LHCN-M2 (cell line): ENCODE measurements around the gene DDA1. TPM values are rescaled to one million over a fixed set of nuclear protein-coding genes. Genes with fewer than 3 reads are reported as not detected.

Experiments used
- DNase-seq: peaks from one replicate; pipeline ENCODE4 v3.0.0-alpha.2; 2012; ENCODE audit warnings: low read depth
- total RNA-seq: library from RNA; depleted of rRNA; stranded (reverse); fragments of >200 nt; gene quantifications from 2 replicates; pipeline ENCODE4 v1.2.3, GENCODE V29; 2014

DDA1 gene
- total RNA-seq, 1 experiment from 2014 or later = 55.9 TPM

DNA sequence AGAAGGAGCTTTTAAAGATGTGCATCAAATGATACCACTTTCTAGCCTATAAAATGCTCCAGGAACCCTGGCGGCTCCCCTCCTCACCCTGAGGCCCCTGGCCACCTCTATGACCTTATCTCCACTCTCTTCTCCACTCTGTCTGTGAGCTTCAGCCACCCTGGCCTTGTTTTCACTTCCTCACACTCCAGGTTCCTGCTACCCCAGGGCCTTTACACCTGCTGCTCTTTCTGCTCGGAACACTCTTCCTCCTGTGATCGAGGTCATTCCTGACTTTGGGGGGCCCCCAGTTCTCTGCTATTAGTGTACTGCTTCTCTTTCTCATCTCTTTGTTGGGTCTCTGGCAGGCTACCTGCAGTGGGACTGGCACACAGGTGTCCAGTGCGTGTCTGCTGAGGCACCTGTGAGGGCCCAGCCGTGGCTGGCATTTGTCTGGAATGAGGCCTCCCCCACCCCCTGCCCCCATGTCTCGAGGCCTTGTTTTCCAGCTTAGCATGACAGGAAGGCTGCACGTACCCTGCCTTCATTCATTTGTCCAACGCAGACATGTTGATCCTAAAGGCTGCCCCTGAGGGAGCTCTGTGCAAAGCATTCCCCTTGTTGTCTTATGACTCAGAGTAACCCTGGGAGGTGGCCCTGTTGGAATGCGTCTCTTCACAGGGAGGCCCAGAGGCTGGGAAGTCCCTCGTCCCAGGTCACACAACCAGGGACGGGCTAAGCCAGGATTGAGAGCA, 2.3 kb downstream of the DDA1 start:
- peak; percentile 40 for DNase-seq

DNA sequence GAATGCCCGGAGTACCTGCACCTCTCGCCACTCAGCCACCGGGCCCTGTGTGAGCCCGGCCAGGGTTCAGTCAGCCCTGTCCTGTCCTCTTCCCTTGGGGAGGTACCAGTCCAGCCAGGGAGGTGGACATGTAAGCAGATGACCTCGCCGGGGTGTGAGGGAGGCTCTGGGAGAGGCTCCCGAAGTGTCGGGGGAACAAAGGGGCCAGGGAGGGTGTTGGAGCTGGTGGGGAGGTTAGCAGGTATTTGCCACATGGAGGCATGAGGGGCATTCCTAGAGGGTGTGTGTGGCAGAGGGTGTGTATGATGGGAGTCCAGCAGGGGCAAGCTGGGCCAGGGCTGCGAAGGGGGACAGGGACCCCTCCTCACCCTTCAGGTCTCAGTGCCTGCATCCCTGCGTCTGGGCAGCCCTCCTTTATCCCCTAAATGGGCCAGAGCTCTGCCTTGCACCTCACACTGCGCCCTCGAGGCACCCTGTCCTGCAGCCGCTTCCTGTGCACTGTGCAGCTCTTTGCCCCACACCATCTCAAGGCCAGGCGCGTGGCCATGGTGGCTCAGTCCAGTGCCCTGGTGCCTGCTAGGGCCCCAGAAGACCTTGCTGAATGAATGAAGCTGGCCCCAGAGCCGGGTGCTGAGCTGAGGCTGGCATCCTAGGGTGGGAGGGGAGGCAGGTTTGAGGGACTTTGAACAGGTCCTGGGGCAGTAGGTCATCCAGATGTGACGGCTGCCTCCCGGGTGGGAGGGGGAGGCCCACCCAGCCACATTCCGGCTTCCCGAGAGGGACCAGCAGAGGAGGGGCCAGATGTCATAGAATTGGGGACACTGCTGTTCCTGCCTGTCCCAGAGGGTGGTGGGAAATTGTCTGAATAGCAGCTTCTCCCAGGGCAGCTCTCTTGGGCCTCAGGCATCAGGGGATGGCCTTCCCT, 3.1 kb downstream of the DDA1 start:
- no peak for DNase-seq

- no peak for DNase-seq
These were observed 4.7 kb downstream of the DDA1 start for GRCh38 chr19:17314007-17314593.

GRCh38 chr19:17318966-17319365, 9.6 kb downstream of the DDA1 start:
- no peak for DNase-seq

- DNase-seq = no peak
These were observed 10.3 kb downstream of the DDA1 start for GRCh38 chr19:17319473-17320238.

DNA sequence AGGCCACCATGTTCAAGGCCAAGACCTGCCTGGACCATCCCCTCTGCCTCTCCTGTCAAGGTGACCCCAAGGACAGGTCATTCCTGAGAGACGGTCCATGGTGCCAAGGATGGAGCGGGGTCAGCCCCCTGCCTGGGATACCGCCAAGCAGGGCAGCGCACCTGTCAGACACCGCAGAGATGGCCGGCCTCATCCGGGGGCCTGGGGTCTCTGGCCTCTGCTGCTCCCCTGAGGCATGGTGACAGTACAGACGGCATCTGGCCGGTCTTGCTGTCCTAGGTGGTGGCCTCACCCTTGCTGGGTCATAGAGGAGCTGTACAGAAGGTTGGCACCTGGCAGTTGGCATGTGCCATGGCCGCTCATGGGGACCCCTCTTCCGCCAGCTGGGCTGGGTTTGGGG, 11.1 kb downstream of the DDA1 start:
- DNase-seq = no peak

GRCh38 chr19:17321655-17322489, 12.5 kb downstream of the DDA1 start:
- DNase-seq = no peak

DNA sequence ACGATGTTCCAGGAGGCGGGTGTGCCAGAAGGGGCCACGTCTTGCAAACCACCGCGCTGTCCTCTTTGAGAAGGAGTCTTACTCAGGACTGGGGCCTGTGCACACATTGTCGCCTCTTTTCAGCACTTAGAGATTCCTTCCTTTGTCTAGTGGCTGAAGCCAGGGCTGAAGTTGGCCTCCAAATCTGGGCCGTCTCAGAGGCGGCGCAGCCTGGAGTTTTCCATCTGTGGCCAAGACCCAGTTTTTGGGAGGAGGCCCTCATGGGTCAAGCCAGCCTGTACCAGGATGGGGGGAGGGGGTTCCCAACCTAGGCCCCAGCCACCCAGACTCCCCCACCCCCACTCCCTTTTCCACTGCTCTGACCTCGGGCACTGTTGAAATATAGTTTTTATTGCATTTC, 13.5 kb downstream of the DDA1 start:
- no peak for DNase-seq

GRCh38 chr19:17323300-17323963, 14.1 kb downstream of the DDA1 start:
- no peak for DNase-seq

DNA sequence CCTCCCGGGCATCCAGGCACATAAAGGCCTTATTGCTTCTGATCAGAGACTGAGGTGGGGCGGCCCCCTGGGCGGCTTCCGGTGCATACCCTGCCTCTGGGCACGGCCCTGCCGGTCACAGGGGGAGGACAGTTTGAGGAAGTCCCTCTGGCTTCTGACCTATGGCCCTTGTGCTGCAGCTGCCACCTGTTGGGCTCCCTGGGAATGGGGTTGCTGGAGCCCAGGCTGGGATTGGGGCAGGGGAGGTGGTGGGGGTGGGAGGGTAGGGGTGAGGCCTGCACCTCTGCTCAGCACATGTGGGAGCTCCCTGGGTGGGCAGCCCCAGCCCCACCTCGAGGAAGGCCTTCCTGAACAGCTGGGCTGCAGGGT, 14.6 kb downstream of the DDA1 start:
- DNase-seq = no peak

DNA sequence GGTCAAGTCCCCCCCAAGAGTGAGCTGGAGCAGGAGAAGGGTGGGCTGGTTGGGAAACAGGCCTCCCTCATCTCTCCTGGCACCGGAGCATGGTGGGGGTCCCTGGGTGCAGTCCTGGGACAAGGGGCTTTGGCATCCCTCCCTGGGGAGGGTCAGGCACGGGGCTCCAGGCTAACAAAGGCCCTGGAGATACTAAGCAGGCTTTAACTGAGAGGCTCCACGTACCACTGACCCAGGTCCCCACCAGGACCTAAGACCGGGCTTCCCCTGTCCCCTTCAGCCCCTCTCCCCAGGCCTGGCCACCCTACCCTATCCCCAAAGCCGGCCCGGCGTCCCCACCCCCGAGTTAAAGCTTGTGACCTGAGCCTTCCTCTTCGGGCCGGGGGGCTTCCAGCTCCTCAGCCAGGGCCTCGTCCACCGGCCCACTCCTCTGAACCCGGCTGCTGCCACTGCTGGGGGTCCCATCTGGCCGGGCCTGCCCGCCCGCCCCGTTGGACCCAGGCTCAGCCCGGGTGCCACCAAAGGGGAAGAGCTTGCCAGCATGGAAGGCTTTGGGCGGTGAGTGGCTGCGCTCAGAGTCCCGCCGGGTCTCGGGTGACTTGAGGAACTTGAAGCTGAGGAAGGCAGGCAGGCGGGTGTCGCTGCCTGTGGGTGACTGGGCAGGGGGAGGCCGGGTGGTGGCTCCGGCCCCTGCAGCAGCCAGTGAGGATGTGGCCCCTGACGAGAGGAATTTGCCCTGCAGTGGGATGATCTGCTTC, 15.2 kb downstream of the DDA1 start:
- no peak for DNase-seq

GRCh38 chr19:17325133-17325532, 15.8 kb downstream of the DDA1 start:
- no peak for DNase-seq

- no peak for DNase-seq
These were observed 16.7 kb downstream of the DDA1 start for GRCh38 chr19:17325881-17326594.

GRCh38 chr19:17326595-17326966, 17.2 kb downstream of the DDA1 start:
- no peak for DNase-seq

- no peak for DNase-seq
These were observed 17.8 kb downstream of the DDA1 start for GRCh38 chr19:17327068-17327653.

- no peak for DNase-seq
These were observed 18.5 kb downstream of the DDA1 start for GRCh38 chr19:17327654-17328516.
